Myocyte (in vitro differentiated cells): ENCODE measurements around the gene TNS3. TPM values are rescaled to one million over a fixed set of nuclear protein-coding genes. Genes with fewer than 3 reads are reported as not detected.
"Not testable (repeated sequence)": the region's sequence is repeated elsewhere in the genome, so short reads cannot be mapped to it uniquely, and the experiment has no call there.

Source experiments
- DNase-seq: peaks from one replicate; pipeline ENCODE4 v3.0.0-alpha.2; 2012; ENCODE audit warnings: low read depth
- total RNA-seq: library from RNA; depleted of rRNA; stranded (reverse); fragments of >200 nt; gene quantifications from 2 replicates; pipeline ENCODE4 v1.2.3, GENCODE V29; 2014

Gene TNS3
- total RNA-seq, 1 donor from 2014 or later: 241 TPM

- DNase-seq: no peak
These were observed 126.7 kb downstream of the TNS3 start for GRCh38 chr7:47454974-47455871.

DNA sequence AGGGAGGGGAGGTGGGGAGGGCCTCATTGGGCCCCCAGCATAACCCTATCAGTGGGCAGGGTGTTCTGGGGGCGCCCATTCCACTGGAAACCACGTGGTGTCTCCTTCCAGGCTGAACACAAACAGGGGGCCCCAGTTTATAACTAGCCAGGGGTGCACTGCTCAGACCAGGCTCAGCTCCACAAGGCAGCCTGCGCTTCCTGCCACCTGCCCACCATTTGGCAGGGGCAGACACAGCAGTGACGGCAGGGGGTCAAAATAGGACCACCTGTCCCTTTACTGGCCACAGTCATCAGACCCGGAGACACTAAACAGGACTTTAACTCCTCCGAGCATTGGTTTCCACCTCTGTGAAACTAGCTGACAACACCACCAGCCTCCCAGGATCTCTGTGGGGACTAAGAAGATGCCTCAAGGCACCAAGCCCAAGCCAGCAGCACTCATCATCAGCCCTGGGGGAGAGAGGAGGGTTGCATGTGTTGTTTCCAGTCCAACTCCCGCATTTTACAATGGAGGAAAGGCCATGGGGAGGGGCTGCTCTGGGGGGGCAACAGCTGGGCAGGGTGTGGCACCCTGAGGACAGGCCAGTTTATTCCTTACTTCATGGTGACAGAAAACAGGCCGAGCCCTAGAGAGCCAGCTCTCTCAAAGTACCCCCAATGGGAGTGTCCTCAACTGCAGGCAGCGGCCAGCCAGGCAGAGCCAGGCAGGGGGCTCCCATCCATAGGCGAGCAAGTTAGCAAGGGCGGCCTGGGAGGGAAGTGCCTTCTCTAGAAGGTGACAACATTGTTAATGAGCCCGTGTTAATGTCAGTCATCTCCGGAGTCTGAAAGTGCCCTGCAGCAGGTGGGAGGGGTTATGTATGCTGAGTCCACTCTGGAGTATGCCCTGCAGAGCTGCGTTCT lies 127.6 kb downstream of the TNS3 start:
- DNase-seq: peak; percentile 99

DNA sequence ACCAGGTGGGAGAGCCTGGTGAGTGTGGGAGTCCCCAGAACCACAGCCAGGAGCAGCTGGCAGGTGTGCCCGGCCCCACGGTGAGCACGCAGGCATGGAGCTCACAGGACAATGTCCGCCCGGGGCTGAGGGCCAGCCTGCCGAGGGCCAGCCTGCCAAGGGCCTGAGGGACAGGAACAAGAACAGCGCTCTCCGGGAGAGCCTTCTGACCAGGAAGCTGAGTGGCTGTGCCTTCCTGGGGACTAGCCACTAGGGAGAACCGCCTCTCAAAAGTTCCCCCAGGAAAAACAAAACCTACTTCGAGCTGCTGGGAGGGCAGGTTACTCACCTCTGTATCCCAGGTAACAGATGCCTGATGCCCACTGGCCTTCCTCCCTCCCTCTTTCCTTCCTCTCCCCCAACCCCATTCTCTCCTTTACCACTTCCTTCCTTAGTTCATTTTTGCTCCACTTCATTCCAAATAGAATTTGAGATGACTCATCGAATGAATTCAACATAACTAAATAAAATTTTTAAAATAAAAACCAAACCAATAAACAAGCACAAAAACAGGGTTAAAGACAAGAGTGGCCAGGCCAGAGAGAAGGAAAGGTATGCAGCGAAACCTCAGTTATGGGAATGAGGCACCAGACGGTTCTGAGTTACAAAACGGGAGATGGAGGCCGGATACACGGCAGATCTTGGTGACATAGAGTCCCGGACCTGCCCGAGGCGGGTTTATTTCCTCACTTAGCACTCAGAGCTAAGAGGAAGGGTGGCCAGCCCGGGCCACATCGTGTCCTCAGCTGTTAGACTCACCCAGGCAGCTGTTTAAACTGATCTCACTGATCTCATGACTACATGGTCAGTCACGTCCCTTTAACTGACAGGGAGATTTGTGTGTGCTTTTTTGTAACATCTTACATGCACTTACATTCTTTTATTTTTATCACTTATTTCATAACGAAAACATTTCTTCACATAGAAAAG lies 128.5 kb downstream of the TNS3 start:
- DNase-seq: peak; percentile 100

DNA sequence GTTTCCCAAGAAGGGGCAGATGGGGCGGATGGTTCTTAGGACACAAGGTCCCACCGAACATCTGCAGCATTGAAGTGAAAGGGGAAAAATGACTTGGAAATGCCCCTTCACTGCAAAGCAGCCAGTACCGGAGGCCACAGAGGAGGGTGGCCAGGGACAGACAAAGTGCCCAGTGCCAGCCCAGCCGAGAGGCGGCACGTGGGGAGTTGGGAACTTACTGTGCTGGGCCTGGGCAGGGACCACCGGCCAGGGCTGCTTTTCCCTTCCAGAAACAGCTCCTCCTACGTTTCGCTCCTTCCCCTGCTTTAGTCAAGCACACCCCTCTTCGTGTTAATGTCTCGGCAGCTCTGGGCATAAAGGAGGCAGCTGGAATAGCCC lies 129.2 kb downstream of the TNS3 start:
- no peak for DNase-seq

DNA sequence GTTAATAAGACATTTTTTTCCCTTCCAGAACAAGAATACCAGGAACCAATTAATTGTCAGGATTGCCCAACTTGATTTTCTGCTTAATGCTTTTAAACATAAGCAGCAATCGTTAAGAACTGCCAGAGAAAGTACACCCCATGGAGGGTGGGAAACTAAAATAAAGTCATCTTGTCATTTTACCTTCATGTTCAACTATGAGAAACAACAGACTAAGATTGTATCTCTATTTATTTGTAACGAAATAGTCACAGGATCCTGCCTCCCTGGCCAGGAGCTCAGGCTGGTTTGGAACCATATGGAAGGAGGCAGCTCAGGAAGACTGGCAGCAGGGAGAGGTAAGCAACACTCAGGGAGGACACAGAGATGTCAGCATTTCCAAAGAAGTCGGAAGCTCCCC lies 129.6 kb downstream of the TNS3 start:
- no peak for DNase-seq

DNA sequence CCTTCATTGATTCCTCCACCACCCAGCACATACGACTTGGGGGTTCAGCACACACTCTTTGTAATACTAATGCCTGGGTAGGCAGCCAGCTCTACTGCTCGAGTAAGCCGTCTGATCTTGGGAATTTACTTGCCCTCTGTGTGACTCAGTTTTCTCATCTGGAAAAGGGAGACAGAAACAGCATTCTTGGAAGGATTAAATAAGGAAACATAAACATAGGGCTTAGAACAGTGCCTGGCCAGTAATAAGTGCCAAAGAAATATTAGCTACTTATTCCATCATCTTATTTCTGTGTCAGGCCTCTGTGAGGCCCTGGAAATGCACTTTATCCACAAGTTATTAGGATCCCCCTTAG lies 130.1 kb downstream of the TNS3 start:
- DNase-seq: peak; percentile 80

DNA sequence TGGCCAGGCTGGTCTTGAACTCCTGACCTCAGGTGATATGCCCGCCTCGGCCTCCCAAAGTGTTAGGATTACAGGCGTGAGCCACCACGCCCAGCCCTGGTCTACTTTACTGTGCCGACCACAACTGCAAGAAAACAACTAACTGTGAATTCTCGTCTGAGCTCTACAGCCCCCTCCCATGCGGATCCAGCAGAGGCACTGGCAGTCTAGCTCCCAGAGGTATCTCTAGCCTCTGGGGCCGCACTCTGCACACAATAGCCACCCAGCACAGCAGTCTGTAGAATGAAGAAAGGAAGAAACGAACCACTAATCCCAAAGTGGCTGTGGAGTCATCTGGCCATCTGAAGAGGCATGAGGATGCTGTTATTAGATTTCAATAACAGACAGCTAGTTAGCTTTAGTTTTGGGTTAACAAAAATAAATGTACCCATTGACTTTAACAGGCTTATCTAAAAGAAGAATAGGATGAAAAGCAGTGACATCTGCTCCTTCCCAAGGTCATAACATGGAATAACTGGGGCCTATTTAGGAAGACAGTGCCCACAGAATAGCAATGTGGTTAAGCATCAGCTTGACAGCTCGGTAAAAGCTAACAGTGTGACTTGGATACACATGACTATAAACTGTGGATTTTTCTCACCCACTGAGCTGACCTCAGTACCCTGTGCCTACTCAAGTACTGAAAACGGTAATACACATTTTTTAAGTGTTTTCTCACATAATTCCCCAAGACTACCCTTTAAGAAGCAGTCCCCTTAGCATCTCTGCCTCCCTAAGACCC lies 131.9 kb downstream of the TNS3 start:
- peak; percentile 98 for DNase-seq

DNA sequence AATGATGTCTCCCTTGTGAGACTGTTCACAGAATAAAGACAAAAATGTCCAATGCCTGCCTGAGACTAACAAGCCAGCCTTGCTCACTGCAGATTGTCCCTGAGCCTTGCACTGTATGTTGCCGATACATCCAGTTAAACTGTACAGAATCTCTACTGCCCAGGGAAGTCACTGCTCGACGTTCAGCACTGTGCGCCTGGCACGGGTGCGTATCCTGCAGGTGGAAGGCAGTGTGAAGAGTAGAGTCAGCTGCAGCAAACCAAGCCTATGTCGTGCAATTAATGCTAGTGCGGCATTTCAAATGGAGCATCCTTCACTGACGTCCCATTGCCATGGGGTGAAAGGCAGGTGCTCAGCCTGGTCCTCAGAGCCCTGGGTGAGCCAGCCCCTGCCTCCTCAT lies 132.9 kb downstream of the TNS3 start:
- DNase-seq: no peak

- peak; percentile 41 for DNase-seq
These were observed 134.1 kb downstream of the TNS3 start for GRCh38 chr7:47447621-47448349.

GRCh38 chr7:47446871-47447466 lies 134.9 kb downstream of the TNS3 start:
- DNase-seq: peak; percentile 98

GRCh38 chr7:47444376-47445098 lies 137.4 kb downstream of the TNS3 start:
- peak; percentile 50 for DNase-seq

- peak; percentile 91 for DNase-seq
These were observed 138.9 kb downstream of the TNS3 start for GRCh38 chr7:47443049-47443448.

DNA sequence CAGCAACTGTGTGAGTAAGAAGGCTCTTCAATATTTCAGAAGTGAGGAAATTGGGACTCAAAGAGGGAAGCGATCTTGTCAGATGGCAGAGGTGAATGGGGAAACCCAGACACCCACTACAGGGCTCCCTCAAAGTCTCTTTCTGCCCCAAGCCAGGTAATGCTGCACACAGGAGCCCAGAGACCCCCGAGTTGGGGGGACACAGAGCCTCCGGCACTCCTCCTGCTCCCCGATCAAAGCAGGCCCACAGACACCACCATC lies 139.4 kb downstream of the TNS3 start:
- DNase-seq: no peak

DNA sequence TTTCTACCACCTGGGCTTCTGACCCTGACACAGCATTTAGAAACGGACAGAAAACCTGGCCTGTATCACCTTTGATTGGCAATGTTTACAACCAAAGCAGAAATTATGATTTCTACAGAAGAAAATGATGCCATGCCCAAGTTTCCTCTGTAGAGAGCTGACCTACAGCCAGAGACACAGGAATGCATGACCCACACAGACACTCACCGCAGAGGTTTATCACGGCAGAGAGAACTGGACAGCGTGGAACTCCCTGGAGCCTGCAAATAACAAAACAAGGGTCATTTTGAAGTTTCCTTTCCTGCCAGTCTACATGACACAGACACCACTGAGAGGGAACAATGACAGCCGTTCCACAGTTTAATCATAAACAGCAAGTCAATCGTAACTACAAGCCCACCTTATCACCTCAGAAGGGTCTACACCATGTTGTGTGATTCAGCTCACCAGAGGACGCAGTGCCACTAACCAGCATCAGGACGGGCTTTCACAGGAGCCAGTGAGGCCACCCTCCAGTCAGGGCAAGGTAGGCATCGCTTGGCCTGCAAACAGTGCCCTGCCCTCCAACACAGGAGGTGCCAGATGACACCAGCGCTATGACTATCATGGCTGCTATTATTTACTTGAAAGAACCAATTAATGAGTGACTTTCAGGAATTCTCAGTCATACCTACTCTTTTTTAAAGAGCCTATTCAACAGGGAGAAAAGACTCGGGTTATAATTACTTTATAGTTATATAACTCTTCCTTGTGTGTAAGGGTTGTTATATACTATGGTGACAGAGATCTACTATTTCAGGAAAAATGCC lies 139.9 kb downstream of the TNS3 start:
- DNase-seq: peak; percentile 74

DNA sequence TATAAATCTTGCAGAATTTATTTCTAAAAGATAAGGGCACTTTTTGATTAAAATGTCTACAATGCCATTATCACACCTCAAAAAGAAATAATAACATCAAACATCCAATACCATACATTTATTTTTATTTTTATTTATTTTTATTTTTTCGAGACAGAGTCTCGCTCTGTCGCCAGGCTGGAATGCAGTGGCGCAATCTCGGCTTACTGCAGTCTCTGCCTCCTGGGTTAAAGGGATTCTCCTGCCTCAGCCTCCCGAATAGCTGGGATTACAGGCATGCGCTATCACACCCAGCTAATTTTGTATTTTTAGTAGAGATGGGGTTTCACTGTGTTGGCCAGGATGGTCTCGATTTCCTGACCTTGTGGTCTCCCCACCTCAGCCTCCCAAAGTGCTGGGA lies 140.9 kb downstream of the TNS3 start:
- not testable (repeated sequence) for DNase-seq

GRCh38 chr7:47440320-47440719 lies 141.6 kb downstream of the TNS3 start:
- DNase-seq: no peak

GRCh38 chr7:47439181-47439667 lies 142.7 kb downstream of the TNS3 start:
- no peak for DNase-seq
